GM23248 (cell line): Measurements from ENCODE around the gene MED20.

Source experiments
- EZH2 ChIP-seq: fragments of 200-600 bp; sonication (generic); IDR thresholded peaks from 2 replicates; pipeline ENCODE4 v1.6.1; 2018; ENCODE audit warnings: antibody characterized with exemption, mild to moderate bottlenecking; ENCODE audit not compliant: insufficient read depth, poor library complexity, severe bottlenecking
- EZH2phosphoT487 ChIP-seq: fragments of 200-600 bp; sonication (generic); IDR thresholded peaks from 2 replicates; pipeline ENCODE4 v1.6.1; 2018; ENCODE audit warnings: antibody characterized with exemption, moderate library complexity, mild to moderate bottlenecking, low read depth; ENCODE audit not compliant: insufficient read depth

- no peak for TF ChIP-seq EZH2phosphoT487
- TF ChIP-seq EZH2: no peak
These were observed 6.6 kb downstream of the MED20 start for GRCh38 chr6:41914343-41914742.
